ENCODE results near the gene EVA1B.

- TF ChIP-seq CTCF (IDR thresholded peaks at IDR 0.05) (no peak), POLR2AphosphoS5 (IDR thresholded peaks at IDR 0.05; ENCODE audit: low read depth, low read length) (peak; percentile 54), REST (IDR thresholded peaks at IDR 0.05; ENCODE audit: insufficient read depth in 1 of 2, low read depth in 2 of 2, low read length in 1 of 2) (no peak), SIN3A (IDR thresholded peaks at IDR 0.05; ENCODE audit: borderline replicate concordance, insufficient read depth, low read depth, low read length) (no peak), TCF7L2 (IDR thresholded peaks at IDR 0.05; ENCODE audit: low read depth, low read length) (no peak)
Observed at GRCh38 chr1:36322786-36323635, 434 bp downstream of the EVA1B start.
